SK-N-SH treated with all-trans-retinoic acid at 6 μM for 48 hours (cell line): ENCODE data around the gene RAPGEF1.

Source experiments
- ATAC-seq: fragments of 200-7000 bp; cut with Tn5 transposase; 3 replicates; pipeline ENCODE4 v1.9.1; 2020; ENCODE audit warnings: mild to moderate bottlenecking, moderate library complexity
- ARNTL ChIP-seq: fragments of 450-650 bp; formaldehyde crosslinking; IDR thresholded peaks from 2 replicates; pipeline ENCODE4 v1.5.0; 2020; ENCODE audit warnings: low read depth, mild to moderate bottlenecking, moderate library complexity, borderline replicate concordance
- BACH2 ChIP-seq: fragments of 250-450 bp; sonication (Bioruptor Pico); IDR thresholded peaks from 2 replicates; pipeline ENCODE4 v1.9.0; 2021; ENCODE audit warnings: mild to moderate bottlenecking, borderline replicate concordance
- CSDC2 ChIP-seq: fragments of 250-450 bp; sonication (Bioruptor Pico); IDR thresholded peaks from 2 replicates; pipeline ENCODE4 v1.5.0; 2020; ENCODE audit warnings: mild to moderate bottlenecking, moderate library complexity
- ESRRG ChIP-seq: fragments of 250-450 bp; sonication (Bioruptor Pico); IDR thresholded peaks from 2 replicates; pipeline ENCODE4 v1.6.1; 2021; ENCODE audit warnings: mild to moderate bottlenecking
- GLIS3 ChIP-seq: fragments of 250-450 bp; sonication (Bioruptor Pico); IDR thresholded peaks from 2 replicates; pipeline ENCODE4 v1.5.0; 2020; ENCODE audit warnings: mild to moderate bottlenecking, moderate library complexity
- ISL1 ChIP-seq: fragments of 250-450 bp; sonication (Bioruptor Pico); IDR thresholded peaks from 2 replicates; pipeline ENCODE4 v2.1.2; 2022; ENCODE audit warnings: mild to moderate bottlenecking, moderate library complexity
- OSR1 ChIP-seq: fragments of 250-450 bp; sonication (Bioruptor Pico); IDR thresholded peaks from 2 replicates; pipeline ENCODE4 v1.8.0; 2022; ENCODE audit warnings: moderate library complexity, mild to moderate bottlenecking, inconsistent platforms
- PPARA ChIP-seq: fragments of 250-450 bp; sonication (Bioruptor Pico); IDR thresholded peaks from 2 replicates; pipeline ENCODE4 v1.5.0; 2020; ENCODE audit warnings: mild to moderate bottlenecking, borderline replicate concordance
- RARB ChIP-seq: fragments of 250-450 bp; sonication (Bioruptor Pico); IDR thresholded peaks from 2 replicates; pipeline ENCODE4 v1.8.0; 2021; ENCODE audit warnings: mild to moderate bottlenecking, moderate library complexity
- SNAI2 ChIP-seq: fragments of 250-450 bp; sonication (Bioruptor Pico); IDR thresholded peaks from 2 replicates; pipeline ENCODE4 v1.5.0; 2020; ENCODE audit warnings: mild to moderate bottlenecking, moderate library complexity
- TCF4 ChIP-seq: fragments of 250-450 bp; sonication (Bioruptor Pico); IDR thresholded peaks from 2 replicates; pipeline ENCODE4 v1.8.0; 2021; ENCODE audit warnings: mild to moderate bottlenecking, moderate library complexity, borderline replicate concordance
- TOX ChIP-seq: fragments of 250-450 bp; sonication (Bioruptor Pico); IDR thresholded peaks from 2 replicates; pipeline ENCODE4 v1.8.0; 2021; ENCODE audit warnings: mild to moderate bottlenecking, moderate library complexity, borderline replicate concordance
- ZFP3 ChIP-seq: fragments of 250-450 bp; sonication (Bioruptor Pico); IDR thresholded peaks from 2 replicates; pipeline ENCODE4 v1.5.0; 2020; ENCODE audit warnings: mild to moderate bottlenecking, moderate library complexity
- ZFP30 ChIP-seq: fragments of 450-650 bp; formaldehyde crosslinking; IDR thresholded peaks from 2 replicates; pipeline ENCODE4 v1.5.0; 2022; ENCODE audit warnings: mild to moderate bottlenecking, moderate library complexity
- ZNF565 ChIP-seq: fragments of 450-650 bp; formaldehyde crosslinking; conservative IDR thresholded peaks from 2 replicates; pipeline ENCODE4 v1.5.0; 2020; ENCODE audit warnings: low read depth, mild to moderate bottlenecking, moderate library complexity
- ZNF70 ChIP-seq: fragments of 450-650 bp; formaldehyde crosslinking; IDR thresholded peaks from 2 replicates; pipeline ENCODE4 v1.5.0; 2020; ENCODE audit warnings: mild to moderate bottlenecking, moderate library complexity
- ZNF8 ChIP-seq: fragments of 450-650 bp; formaldehyde crosslinking; IDR thresholded peaks from 2 replicates; pipeline ENCODE4 v1.5.0; 2020; ENCODE audit warnings: mild to moderate bottlenecking, moderate library complexity
- TF ChIP-seq, protein P1 (sequence below): fragments of 250-450 bp; sonication (Bioruptor Pico); IDR thresholded peaks from 2 replicates; pipeline ENCODE4 v1.5.1; 2021; ENCODE audit warnings: mild to moderate bottlenecking, moderate library complexity
- TF ChIP-seq, protein P2 (sequence below): fragments of 250-450 bp; sonication (Bioruptor Pico); IDR thresholded peaks from 2 replicates; pipeline ENCODE4 v1.5.0; 2020; ENCODE audit warnings: mild to moderate bottlenecking, moderate library complexity
- TF ChIP-seq, protein P3 (sequence below): fragments of 250-450 bp; sonication (Bioruptor Pico); IDR thresholded peaks from 2 replicates; pipeline ENCODE4 v1.8.0; 2021; ENCODE audit warnings: low read depth, mild to moderate bottlenecking, moderate library complexity, borderline replicate concordance
- TF ChIP-seq, protein P4 (sequence below): fragments of 250-450 bp; sonication (Bioruptor Pico); IDR thresholded peaks from 2 replicates; pipeline ENCODE4 v1.8.0; 2020; ENCODE audit warnings: mild to moderate bottlenecking, moderate library complexity, borderline replicate concordance
- TF ChIP-seq, protein P5 (sequence below): fragments of 250-450 bp; sonication (Bioruptor Pico); IDR thresholded peaks from 2 replicates; pipeline ENCODE4 v1.5.1; 2020; ENCODE audit warnings: low read depth, mild to moderate bottlenecking, moderate library complexity

The RAPGEF1 gene

GRCh38 chr9:131700076-131700475, 39.8 kb downstream of the RAPGEF1 start:
- TF ChIP-seq ZFP3 (CRISPR knock-in tag) (no peak), ZNF565 (no peak), BACH2 (CRISPR knock-in tag) (no peak), ZFP30 (CRISPR knock-in tag) (no peak), TCF4 (CRISPR knock-in tag) (no peak), ISL1 (CRISPR knock-in tag) (no peak), RARB (CRISPR knock-in tag) (no peak), ARNTL (CRISPR knock-in tag) (no peak), SNAI2 (CRISPR knock-in tag) (no peak), ESRRG (no peak), PPARA (no peak), TOX (no peak), ZNF8 (CRISPR knock-in tag) (no peak), ZNF70 (CRISPR knock-in tag) (no peak)
- TF ChIP-seq, protein P1, sequence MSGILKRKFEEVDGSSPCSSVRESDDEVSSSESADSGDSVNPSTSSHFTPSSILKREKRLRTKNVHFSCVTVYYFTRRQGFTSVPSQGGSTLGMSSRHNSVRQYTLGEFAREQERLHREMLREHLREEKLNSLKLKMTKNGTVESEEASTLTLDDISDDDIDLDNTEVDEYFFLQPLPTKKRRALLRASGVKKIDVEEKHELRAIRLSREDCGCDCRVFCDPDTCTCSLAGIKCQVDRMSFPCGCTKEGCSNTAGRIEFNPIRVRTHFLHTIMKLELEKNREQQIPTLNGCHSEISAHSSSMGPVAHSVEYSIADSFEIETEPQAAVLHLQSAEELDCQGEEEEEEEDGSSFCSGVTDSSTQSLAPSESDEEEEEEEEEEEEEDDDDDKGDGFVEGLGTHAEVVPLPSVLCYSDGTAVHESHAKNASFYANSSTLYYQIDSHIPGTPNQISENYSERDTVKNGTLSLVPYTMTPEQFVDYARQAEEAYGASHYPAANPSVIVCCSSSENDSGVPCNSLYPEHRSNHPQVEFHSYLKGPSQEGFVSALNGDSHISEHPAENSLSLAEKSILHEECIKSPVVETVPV (CRISPR knock-in tag), result no peak
- TF ChIP-seq, protein P2, sequence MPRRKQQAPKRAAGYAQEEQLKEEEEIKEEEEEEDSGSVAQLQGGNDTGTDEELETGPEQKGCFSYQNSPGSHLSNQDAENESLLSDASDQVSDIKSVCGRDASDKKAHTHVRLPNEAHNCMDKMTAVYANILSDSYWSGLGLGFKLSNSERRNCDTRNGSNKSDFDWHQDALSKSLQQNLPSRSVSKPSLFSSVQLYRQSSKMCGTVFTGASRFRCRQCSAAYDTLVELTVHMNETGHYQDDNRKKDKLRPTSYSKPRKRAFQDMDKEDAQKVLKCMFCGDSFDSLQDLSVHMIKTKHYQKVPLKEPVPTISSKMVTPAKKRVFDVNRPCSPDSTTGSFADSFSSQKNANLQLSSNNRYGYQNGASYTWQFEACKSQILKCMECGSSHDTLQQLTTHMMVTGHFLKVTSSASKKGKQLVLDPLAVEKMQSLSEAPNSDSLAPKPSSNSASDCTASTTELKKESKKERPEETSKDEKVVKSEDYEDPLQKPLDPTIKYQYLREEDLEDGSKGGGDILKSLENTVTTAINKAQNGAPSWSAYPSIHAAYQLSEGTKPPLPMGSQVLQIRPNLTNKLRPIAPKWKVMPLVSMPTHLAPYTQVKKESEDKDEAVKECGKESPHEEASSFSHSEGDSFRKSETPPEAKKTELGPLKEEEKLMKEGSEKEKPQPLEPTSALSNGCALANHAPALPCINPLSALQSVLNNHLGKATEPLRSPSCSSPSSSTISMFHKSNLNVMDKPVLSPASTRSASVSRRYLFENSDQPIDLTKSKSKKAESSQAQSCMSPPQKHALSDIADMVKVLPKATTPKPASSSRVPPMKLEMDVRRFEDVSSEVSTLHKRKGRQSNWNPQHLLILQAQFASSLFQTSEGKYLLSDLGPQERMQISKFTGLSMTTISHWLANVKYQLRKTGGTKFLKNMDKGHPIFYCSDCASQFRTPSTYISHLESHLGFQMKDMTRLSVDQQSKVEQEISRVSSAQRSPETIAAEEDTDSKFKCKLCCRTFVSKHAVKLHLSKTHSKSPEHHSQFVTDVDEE (CRISPR knock-in tag), result no peak
- TF ChIP-seq, protein P3, sequence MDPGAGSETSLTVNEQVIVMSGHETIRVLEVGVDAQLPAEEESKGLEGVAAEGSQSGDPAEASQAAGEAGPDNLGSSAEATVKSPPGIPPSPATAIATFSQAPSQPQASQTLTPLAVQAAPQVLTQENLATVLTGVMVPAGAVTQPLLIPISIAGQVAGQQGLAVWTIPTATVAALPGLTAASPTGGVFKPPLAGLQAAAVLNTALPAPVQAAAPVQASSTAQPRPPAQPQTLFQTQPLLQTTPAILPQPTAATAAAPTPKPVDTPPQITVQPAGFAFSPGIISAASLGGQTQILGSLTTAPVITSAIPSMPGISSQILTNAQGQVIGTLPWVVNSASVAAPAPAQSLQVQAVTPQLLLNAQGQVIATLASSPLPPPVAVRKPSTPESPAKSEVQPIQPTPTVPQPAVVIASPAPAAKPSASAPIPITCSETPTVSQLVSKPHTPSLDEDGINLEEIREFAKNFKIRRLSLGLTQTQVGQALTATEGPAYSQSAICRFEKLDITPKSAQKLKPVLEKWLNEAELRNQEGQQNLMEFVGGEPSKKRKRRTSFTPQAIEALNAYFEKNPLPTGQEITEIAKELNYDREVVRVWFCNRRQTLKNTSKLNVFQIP, result no peak
- TF ChIP-seq, protein P4, sequence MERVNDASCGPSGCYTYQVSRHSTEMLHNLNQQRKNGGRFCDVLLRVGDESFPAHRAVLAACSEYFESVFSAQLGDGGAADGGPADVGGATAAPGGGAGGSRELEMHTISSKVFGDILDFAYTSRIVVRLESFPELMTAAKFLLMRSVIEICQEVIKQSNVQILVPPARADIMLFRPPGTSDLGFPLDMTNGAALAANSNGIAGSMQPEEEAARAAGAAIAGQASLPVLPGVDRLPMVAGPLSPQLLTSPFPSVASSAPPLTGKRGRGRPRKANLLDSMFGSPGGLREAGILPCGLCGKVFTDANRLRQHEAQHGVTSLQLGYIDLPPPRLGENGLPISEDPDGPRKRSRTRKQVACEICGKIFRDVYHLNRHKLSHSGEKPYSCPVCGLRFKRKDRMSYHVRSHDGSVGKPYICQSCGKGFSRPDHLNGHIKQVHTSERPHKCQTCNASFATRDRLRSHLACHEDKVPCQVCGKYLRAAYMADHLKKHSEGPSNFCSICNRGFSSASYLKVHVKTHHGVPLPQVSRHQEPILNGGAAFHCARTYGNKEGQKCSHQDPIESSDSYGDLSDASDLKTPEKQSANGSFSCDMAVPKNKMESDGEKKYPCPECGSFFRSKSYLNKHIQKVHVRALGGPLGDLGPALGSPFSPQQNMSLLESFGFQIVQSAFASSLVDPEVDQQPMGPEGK (CRISPR knock-in tag), result no peak
- ATAC-seq, result no peak

DNA sequence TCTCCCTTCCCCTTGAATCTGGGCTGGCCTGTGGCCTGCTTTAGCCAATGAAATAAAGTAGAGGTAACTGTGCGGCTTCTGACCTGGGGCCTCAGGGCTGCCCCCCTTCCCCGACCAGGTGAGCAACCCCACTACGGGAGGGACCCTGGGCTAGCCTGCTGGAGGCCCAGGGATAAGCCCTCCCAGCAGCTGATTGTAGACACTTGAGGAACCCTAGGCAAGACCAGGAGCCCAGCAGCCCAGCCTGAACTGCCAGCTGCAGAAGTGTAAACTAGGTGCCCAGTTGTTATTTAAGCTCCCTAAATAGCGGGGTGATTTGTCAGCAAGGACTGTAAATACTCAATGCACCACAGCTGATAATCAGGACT, 41.3 kb downstream of the RAPGEF1 start:
- TF ChIP-seq BACH2 (CRISPR knock-in tag) (no peak), ARNTL (CRISPR knock-in tag) (no peak), PPARA (no peak), GLIS3 (CRISPR knock-in tag) (no peak)
- TF ChIP-seq, protein P5, sequence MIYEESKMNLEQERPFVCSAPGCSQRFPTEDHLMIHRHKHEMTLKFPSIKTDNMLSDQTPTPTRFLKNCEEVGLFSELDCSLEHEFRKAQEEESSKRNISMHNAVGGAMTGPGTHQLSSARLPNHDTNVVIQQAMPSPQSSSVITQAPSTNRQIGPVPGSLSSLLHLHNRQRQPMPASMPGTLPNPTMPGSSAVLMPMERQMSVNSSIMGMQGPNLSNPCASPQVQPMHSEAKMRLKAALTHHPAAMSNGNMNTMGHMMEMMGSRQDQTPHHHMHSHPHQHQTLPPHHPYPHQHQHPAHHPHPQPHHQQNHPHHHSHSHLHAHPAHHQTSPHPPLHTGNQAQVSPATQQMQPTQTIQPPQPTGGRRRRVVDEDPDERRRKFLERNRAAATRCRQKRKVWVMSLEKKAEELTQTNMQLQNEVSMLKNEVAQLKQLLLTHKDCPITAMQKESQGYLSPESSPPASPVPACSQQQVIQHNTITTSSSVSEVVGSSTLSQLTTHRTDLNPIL, result no peak
- no peak for ATAC-seq

GRCh38 chr9:131697908-131698617, 41.8 kb downstream of the RAPGEF1 start:
- ATAC-seq, result peak; percentile 28; the same call in 1 of the 3 replicates
- TF ChIP-seq ARNTL (CRISPR knock-in tag), result no peak
- TF ChIP-seq ZNF70 (CRISPR knock-in tag), result no peak

DNA sequence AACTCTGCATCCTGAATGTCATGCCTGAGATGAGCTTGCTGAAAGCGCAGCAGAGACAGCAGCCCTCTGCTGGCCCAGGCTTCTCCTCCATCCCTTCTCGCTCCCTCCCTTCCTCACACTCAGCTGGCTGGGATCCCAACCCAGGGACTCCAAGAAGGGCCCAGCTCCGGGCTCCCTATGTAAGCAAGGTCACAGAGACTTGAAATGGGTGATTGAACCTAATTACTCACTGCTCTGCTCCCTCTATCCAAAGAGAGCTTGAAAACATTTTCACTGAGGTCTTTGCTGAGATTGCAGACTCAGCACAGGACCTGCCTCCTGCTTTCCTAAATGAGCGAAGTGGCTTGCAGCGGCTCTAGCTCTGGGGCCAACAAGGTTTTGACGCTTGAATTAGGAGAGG, 42.8 kb downstream of the RAPGEF1 start:
- ATAC-seq, result peak; percentile 74
- TF ChIP-seq SNAI2 (CRISPR knock-in tag) (no peak), PPARA (no peak), OSR1 (CRISPR knock-in tag) (no peak), GLIS3 (CRISPR knock-in tag) (no peak), CSDC2 (CRISPR knock-in tag) (no peak), BACH2 (CRISPR knock-in tag) (no peak)
- TF ChIP-seq, protein P3, result no peak
